HG03457 (cell line): ENCODE results near the gene FN3KRP.

Experiments
- ATAC-seq: cut with Tn5 transposase; IDR thresholded peaks from one replicate; pipeline ENCODE4 v1.9.1; 2021; ENCODE audit warnings: moderate number of reproducible peaks; ENCODE audit not compliant: unreplicated experiment

Gene FN3KRP

DNA sequence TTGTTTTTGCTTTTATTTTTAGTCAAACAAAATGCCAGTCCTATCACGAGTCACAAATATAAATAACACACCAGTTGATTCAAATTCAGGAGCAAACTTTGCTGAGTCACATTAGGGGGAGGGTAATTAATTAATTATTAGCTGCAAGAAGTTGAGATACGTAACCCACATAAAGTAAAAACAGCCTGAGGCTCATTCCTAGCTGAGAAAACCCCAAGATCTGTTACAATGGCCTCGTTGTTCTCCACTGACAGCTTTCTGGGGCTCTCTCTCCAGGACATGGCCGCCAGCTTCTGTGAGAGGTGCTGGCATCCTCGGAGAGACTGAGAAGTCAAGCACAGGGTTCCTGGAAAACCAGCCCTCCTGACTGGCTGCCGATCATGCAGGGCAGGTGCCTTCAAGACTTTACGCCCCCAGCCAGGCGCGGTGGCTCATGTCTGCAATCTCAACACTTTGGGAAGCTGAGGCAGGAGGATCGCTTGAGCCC lies 29.1 kb upstream of the FN3KRP start:
- no peak for ATAC-seq

DNA sequence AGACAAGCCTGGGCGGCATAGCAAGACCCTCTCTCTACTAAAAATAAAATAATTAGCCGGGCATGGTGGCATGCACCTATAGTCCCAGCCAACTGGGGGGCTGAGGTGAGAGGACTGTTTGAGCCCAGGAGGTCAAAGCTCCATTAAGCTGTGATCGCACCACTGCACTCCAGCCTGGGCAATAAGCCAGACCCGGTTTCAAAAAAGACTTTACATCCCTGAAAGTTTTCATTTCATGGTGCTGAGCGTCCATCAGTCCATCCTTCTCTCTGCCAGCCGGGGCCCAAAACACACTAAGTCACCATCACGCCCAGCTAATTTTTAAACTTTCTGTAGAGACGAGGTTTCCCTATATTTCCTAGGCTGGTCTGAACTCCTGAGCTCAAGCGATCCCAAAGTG lies 28.6 kb upstream of the FN3KRP start:
- no peak for ATAC-seq

DNA sequence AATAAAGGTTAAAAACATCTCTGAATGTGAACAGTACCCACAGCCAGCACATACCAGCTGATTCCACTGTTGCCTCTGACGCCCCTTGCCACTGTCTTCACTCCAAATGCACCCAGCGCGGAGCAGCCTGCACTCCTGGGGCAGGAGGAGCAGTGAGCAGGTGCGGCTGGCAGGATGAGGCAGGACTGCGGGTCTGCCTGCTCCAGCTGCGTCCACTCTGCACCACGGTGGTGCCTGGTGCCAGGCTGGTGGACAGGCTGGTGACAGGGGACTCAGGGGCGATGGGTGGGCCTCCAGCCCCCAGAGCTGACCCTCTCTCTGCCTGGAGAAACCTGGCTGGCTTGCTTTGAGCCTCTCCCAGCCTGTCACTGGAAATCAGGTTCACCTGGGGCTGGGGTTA lies 27.4 kb upstream of the FN3KRP start:
- no peak for ATAC-seq

DNA sequence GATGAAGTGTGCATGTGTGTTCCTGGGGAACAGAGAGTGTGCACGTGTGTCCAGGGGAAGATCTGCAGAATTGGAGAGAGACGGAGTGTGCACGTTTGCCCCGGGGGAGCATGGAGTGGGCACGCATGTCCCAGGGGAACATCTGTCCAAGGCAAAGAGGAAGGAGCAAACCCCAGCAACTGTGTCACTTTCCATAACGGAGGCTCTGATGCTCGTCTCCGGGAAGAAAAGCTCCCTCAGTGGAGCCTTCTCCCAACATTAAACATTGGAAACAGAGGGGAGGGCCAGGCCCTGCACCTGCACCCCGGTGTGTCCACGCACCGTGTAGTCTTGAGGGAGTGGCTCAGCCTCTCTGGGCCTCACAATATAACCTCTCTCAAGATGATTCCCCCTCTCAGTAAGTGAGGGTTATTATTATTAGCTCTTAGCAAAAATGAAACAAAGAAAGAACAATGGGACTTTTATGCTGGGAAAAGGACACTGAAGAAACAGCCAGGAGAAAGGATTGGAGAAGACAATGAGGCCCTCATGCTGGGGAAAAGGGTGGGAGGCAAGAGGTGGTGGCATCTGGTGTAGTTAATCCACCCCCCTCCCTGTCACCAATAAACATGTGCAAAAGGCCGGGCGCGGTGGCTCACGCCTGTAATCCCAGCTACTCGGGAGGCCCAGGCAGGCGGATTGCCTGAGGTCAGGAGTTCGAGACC lies 25.6 kb upstream of the FN3KRP start:
- ATAC-seq, result no peak

DNA sequence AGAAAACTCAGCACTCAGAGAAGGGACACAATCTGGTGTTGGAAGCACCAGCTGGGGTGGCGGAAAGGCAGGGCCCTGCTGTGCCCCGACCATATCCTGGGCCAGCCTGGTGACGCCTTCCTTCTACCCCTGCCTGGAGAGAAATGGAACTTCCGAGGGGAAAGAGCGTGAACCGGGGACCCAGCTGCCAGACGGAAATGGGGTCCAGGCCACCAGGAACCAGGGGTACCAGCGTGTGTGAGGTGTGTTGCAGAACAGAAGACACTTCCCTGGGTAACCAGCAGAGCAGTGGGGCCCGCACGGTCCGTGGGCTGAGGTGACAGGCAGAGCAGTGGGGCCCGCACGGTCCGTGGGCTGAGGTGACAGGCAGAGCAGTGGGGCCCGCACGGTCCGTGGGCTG lies 24.8 kb upstream of the FN3KRP start:
- no peak for ATAC-seq

DNA sequence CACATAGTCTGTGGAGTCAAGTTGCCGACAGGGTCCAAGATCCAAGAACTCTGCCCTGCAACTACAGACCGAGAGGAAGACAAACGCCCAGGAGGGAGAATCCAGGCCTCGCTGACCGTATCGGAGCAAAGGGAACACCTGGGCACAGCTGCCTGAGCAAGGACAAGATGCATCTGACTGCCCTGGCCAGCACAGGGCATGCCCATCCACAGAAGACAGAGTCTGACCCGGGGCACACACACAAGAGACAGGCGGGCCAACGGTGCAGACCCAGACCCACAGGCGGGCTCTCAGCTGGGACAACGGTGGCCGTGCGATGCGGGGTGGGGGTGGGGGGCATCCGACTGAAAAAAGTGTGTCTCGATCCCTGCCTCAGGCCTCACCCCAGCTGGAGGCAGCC lies 24.2 kb upstream of the FN3KRP start:
- ATAC-seq, result no peak

DNA sequence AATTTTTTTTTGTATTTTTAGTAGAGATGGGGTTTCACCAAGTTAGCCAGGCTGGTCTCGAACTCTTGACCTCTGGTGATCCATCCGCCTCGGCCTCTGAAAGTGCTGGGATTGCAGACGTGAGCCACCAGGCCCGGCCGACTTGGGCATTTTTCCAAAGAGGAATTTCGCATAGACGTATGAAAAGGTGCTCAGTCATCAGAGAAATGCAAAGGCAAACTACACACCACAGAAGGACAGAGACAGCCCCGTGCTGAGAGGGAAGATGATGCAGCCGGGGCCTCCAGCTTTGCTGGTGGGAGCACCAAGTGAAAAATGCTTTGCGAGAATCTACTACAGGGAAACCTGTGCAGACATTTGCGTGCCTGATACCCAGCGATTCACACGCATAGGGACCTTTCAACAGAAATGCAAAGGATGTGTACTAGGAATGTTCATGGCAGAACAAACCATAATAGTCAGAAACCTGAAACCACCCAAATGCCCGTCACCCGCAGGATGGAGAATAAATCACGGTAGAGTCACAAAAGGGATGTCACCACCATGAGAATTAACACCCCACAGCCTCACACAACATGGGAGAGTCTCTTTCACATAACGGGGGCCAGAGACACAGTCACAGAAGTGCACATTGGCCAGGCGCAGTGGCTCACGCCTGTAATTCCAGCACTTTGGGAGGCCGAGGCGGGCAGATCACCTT lies 23.2 kb upstream of the FN3KRP start:
- ATAC-seq, result no peak

DNA sequence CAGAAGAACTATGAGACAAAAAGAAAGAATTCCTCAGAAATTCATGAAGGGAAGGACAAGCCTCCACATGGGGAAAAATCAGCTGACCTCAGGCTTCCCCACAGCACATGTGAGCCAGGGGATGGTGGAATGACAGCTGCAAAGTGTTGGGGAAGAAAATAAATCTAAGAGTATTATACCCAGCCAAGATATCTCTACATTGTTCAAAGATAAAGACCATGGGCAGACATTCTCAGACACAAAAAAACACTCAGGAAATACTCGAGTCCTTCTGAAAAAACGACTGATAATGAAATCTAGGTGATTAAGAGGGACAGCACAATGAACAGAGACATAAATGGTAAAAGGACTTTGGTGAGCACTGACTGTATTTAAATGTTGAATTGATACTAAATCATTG lies 21.9 kb upstream of the FN3KRP start:
- no peak for ATAC-seq

DNA sequence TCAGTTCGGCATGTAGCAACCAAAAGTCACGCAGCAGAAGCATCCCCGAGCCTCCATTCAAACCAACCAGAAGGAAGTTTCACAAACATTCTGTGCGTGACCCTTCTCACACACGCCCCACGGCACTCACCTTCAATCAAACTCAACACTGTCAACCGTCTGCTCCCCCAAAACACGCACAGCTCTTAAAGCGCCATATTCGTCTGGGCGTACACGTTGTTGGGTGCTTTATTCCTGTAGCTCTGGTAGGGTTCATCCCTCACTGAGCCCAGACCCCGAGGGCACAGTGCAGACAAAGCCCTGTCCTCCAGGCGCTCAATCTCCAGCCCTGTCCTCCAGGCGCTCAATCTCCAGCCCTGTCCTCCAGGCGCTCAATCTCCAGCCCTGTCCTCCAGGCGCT lies 20.2 kb upstream of the FN3KRP start:
- ATAC-seq, result no peak

DNA sequence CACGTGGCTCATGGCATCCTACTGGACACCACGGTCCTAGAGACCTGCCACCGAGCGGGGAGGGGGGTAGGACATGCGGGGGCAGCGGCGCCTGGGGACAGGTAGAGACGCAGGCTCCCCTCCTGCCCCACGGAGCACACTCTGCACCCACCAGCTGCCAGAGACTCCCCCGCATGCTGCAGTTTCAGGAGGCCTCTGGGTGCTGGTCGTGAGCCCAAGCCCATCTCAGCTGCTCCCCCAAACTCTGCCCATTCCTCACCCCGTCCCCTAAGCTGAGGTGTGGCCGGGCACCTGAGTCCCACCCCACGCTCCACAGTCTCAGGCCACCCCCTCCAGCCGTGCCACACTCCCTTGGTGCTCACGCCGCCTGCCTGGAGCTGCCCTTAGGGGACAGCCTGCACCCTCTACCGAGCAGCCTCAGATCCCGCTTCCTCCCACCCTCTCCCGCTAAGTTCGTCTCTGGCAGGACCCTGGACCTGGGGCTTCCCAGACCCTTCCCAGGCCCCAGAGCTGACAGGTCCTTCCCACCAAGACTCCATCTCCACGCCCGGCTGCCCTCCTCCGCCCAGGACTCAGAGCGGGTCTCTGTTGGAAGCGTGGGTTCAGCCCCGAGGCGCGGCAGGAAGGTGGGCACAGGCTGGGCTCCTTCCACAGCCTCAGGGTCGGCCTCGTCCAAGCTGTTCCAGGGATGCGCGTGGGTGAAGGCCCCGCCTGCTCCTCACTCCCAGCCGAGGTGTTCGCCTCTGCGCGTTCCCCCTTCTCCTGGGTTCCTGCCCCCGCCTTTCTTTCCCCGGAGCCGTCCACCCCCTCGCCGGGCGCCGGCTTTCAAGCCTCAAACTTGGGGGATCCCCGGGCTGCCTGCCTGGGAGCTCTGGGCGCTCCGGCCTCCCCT lies 19.3 kb upstream of the FN3KRP start:
- ATAC-seq, result no peak

DNA sequence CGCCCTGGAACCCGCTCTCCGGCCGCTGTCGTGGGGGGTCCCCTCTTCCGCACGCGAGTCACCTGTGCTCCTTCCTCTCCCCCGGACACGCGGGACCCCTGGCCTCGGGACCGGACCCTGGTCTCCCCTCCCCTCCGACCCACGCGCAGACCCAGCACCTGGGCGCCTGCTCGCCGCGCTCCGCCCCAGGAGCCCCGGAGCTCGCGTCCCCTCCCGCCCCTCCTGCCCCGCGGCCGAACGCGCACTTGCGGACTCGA lies 18.8 kb upstream of the FN3KRP start:
- ATAC-seq, result no peak

DNA sequence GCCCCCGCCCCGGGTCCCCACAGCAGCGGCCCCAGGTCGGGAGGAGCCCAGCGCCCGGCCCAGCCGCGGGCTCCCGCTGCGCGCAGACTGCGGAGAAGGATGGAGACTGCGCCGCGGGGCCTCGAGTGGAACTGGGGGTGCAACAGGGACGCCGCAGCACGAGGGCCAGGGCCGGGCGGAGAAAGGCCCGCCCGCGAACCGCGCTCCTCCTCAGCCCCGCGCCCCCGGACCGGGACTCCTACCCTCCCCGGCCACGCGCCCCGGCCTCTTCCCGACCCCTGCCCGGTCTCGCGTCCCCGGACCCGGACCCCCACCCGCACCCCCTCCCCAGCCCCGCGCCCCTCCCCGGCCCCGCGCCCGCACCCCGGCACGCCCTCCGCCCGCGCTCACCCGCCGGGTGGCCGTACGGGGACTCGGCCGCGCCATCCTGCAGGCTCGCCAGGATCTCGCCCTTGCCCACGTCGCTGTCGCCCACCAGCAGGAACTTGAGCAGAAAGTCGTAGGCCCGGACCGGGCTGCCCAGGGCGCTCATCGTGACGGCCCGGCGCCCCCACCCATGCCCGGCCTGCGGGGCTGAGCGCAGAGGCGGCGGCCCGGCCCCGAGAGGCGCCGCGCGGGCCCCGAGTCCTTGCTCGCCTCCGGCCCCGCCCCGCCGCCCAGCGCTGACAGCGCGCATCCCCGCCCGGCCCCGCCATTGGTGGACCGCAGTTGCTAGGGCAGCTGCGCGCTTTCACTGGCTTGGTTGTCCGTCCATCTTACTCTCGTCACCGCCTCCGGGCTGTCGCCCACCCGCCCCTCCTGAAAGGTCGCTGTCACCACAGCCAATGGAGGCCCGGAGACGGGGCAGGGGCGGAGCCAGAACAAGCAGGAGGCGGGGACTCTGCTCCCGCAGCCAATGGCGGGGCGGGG lies 18.2 kb upstream of the FN3KRP start, which contains the start of gene RAB40B:
TSS of gene RAB40B (minus strand) at position 634 of the 909 bp plus-strand sequence. CDS start at position 532, 102 bp downstream.
- ATAC-seq, result peak; percentile 88

DNA sequence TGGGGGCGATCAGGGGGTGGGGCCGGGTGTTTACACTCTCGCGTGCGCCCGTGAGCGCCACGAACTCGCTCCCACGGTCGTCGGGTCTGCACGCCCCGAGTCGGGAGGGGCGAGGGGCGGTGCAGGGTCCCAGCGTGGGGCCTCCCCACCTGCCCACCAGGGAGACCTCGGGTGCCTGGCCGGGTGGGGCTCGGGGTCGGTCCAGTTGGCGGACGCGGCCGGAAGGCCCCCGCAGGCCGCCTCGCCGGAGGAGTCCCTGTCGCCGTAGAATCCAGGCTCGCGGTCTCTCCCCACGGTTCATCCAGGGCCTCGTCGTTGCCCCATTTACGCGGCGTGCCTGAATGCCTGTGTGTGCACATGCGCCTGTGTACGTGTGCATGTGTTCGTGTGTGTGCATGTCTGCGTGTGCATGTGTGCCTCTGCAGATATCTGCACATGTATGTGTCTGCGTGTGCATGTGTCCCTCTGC lies 17.5 kb upstream of the FN3KRP start:
- ATAC-seq, result peak; percentile 5

DNA sequence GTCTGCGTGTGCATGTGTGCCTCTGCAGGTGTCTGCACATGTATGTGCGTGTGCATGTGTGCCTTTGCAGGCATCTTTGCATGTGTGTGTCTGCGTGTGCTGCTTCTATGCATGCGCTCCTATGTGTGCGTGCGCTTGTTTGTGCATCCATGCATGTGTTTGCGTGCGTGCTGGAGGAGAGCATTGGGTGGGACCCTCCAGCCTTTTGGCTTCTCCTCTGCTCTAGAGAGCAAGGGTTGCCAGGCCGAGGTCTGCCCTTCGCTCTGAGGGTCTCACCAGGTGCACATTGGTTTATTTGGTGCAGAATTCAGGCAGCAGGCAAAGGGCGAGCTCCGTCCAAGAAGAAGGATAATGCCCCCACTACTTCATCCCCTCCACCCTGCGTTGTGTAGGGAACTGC lies 17.0 kb upstream of the FN3KRP start:
- ATAC-seq, result no peak

DNA sequence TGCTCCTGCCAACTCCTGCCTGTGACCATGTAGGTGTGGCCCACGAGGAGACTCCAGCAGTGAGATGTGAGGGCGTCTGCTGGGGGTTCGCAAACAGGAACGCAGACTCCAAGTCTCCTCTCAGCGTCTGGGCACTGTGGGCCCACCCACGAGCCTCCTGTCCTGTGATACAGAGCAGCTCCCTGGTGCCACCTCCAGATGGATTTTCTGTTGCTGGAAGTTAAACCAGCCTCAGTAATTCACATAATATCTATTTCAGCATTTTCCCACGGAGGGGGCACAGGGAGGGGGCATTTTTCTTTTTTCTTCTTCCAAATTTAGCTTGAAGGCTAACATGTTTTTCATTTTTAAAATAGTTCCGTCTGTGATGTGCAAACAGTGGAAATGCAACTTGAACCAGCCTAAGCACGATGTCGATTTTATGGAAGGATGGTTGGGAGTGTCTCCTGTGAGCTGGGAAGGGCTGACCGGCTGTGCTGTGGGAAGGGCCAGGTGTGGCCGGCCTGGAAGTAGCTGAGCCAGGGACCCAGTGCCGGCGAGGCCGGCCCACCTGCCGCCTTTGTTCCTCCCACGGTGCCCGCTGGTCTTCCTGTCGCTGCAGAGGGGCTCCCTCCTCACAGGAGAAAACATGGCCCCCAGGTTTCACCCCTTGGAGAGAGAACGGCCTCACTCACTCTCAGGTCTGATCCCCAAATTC lies 14.1 kb upstream of the FN3KRP start:
- no peak for ATAC-seq

DNA sequence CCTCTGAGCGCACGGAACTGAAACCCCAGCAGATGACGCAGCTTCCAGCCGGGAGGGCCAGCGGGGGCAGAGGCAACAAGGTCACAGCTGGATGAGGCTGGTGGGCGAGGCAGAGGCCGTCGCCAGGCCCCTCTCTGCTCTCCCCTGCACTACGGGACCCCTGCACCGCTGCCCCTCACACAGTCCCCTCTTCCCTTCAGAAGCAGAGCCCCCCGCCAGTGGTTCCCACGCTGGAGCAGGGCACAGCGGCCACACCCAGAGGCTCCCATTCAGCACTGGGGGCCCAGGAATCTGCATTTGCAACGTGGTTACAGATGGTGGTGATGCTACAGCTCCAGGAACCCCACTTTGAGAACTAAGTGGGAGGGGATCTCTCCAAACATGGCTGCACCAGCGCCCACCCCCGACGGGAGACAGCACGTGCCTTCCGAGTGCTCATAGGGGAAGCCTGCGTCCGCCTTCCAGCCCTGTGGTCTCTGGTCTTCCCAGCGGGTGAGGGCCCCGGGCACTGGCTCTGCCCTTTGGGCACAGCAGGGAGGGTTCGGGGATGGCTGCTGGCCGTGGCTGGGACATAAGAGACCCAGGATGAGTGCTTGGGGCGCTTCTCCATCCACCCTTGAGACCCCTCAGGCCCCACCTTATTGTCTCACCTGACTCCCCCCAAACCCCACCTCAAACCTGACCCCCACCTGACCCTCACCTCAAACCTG lies 13.3 kb upstream of the FN3KRP start:
- ATAC-seq, result no peak

DNA sequence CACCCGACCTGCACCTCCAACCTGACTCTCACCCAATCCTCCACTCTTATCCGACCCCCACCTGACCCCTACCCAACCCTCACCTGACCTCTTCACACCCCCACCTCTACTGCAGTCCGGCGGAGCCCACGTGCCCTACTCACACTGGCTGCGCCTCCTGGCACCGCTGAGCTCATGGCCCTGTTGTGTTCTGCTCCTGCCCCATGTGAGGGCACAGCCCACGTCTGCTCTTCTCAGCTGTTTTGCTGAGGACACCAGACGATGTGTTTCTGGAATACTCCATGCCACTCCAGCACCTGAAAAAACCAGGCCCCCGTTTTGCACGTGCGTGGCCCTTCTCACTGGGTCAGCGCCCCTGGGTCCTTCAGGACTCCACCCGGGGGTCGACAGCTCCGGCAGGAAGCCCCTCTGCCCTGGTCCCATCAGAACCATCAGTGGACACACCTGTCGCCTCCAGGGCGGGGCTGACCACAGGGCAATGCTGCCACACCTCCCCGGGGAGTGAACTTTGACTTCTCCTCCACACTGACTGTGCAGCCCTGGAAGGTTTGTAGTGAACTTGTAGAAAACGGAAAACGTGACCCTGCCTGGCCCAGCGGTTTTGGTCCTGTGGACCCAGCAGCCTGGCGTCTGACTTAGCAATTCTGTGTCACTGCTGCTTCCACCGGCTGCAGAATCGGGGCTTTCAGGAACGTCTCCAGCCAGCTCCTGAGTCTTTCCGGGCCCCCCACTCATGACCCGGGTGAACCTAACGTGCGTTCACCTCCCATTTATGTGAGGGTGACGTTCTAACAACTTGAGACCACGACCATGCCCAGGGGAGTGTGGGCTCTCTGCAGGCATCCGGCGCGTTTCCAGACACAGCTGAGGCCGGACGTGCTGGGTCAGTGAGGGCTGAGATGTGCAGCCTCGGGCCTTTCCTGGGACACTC lies 12.3 kb upstream of the FN3KRP start:
- no peak for ATAC-seq

DNA sequence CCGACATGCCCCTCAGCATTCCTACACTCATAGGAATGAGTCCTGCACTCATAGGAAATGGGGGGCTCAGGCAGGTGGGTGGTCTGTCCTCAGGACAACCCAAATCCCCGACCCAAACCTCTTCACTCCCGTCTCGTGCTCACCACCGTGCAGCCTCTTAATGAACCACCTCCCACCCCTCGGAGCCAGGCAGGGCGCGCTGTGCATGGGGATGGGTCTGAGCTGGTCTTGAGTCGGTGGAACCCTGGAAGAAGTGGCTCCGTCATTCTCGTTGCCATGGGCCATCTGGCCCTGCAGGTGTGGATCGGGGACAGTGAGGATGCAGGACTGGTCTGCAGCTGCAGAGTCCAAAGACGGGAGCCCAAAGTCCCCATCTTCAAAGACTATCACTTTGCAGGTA lies 11.6 kb upstream of the FN3KRP start:
- ATAC-seq, result no peak
